ENCODE measurements around the gene NANOG.
"Not testable (repeated sequence)": the region's sequence is repeated elsewhere in the genome, so short reads cannot be mapped to it uniquely, and the experiment has no call there.

Gene NANOG

GRCh38 chr12:7781274-7781673, 7.9 kb upstream of the NANOG start:
- no peaks in the 10 kb centered on the region for H3K4me1 ChIP-seq (ENCODE audit: insufficient read depth, low read length, severe bottlenecking)
- no peak overlapping the region for H3K27ac ChIP-seq (ENCODE audit: low read depth, low read length, poor library complexity, severe bottlenecking)
- H2AFZ ChIP-seq (ENCODE audit: low read length), result no peak overlapping the region

GRCh38 chr12:7782055-7782454, 7.1 kb upstream of the NANOG start:
- Histone ChIP-seq H3K27me3 (ENCODE audit: insufficient read depth, low read length) (no peaks in the 10 kb centered on the region), H3F3A (ENCODE audit: insufficient read depth, low read length) (no peaks in the 10 kb centered on the region), H3K27ac (ENCODE audit: low read depth, low read length, poor library complexity, severe bottlenecking) (no peak overlapping the region), H3K4me3 (ENCODE audit: low read depth, low read length, poor library complexity, severe bottlenecking) (no peak overlapping the region), H3K79me2 (ENCODE audit: insufficient read depth, low read length) (no peaks in the 10 kb centered on the region), H4K20me1 (ENCODE audit: insufficient read depth, low read length) (no peaks in the 10 kb centered on the region), H3K9ac (ENCODE audit: low read length) (no peak overlapping the region), H3K36me3 (ENCODE audit: insufficient read depth, low read length) (no peaks in the 10 kb centered on the region), H3K9me3 (ENCODE audit: low read length) (no peaks in the 10 kb centered on the region), H3K4me1 (ENCODE audit: insufficient read depth, low read length, severe bottlenecking) (no peaks in the 10 kb centered on the region), H2AFZ (ENCODE audit: low read length) (no peak overlapping the region), H3K4me2 (ENCODE audit: low read length) (no peak overlapping the region), H3K9me2 (ENCODE audit: low read depth, low read length) (no peaks in the 10 kb centered on the region)
- TF ChIP-seq CTCF (IDR thresholded peaks at IDR 0.05; ENCODE audit: low read length), result no peak
- TF ChIP-seq EZH2 (IDR thresholded peaks at IDR 0.05; ENCODE audit: borderline replicate concordance, low read length), result no peak

More at GRCh38 chr12:7781274-7781673, 7.9 kb upstream of the NANOG start:
- TF ChIP-seq EZH2 (IDR thresholded peaks at IDR 0.05; ENCODE audit: borderline replicate concordance, low read length) (no peak), CTCF (IDR thresholded peaks at IDR 0.05; ENCODE audit: low read length) (no peak)
- no peak overlapping the region for H3K9ac ChIP-seq (ENCODE audit: low read length)
- H3K36me3 ChIP-seq (ENCODE audit: insufficient read depth, low read length), result no peaks in the 10 kb centered on the region
- H3K4me3 ChIP-seq (ENCODE audit: low read depth, low read length, poor library complexity, severe bottlenecking), result no peak overlapping the region
- H4K20me1 ChIP-seq (ENCODE audit: insufficient read depth, low read length), result no peaks in the 10 kb centered on the region
- H3K79me2 ChIP-seq (ENCODE audit: insufficient read depth, low read length), result no peaks in the 10 kb centered on the region
- no peaks in the 10 kb centered on the region for H3K9me3 ChIP-seq (ENCODE audit: low read length)
- no peaks in the 10 kb centered on the region for H3K27me3 ChIP-seq (ENCODE audit: insufficient read depth, low read length)
- no peak overlapping the region for H3K4me2 ChIP-seq (ENCODE audit: low read length)
- no peaks in the 10 kb centered on the region for H3K9me2 ChIP-seq (ENCODE audit: low read depth, low read length)
- no peaks in the 10 kb centered on the region for H3F3A ChIP-seq (ENCODE audit: insufficient read depth, low read length)

GRCh38 chr12:7783433-7783832, 5.8 kb upstream of the NANOG start:
- not testable (repeated sequence) for H3K9ac ChIP-seq (ENCODE audit: low read length); H2AFZ ChIP-seq (ENCODE audit: low read length); H3K79me2 ChIP-seq (ENCODE audit: insufficient read depth, low read length); H3K27ac ChIP-seq (ENCODE audit: low read depth, low read length, poor library complexity, severe bottlenecking); H3K36me3 ChIP-seq (ENCODE audit: insufficient read depth, low read length); H3F3A ChIP-seq (ENCODE audit: insufficient read depth, low read length); H3K27me3 ChIP-seq (ENCODE audit: insufficient read depth, low read length); H4K20me1 ChIP-seq (ENCODE audit: insufficient read depth, low read length); H3K9me2 ChIP-seq (ENCODE audit: low read depth, low read length); H3K4me3 ChIP-seq (ENCODE audit: low read depth, low read length, poor library complexity, severe bottlenecking); H3K4me2 ChIP-seq (ENCODE audit: low read length); H3K4me1 ChIP-seq (ENCODE audit: insufficient read depth, low read length, severe bottlenecking); H3K9me3 ChIP-seq (ENCODE audit: low read length)

GRCh38 chr12:7784701-7785100, 4.5 kb upstream of the NANOG start:
- TF ChIP-seq CTCF (IDR thresholded peaks at IDR 0.05; ENCODE audit: low read length), result no peak
- TF ChIP-seq EZH2 (IDR thresholded peaks at IDR 0.05; ENCODE audit: borderline replicate concordance, low read length), result no peak
- no peaks in the 10 kb centered on the region for H3K27me3 ChIP-seq (ENCODE audit: insufficient read depth, low read length)
- H3K27ac ChIP-seq (ENCODE audit: low read depth, low read length, poor library complexity, severe bottlenecking), result no peak overlapping the region
- H3K79me2 ChIP-seq (ENCODE audit: insufficient read depth, low read length), result no peaks in the 10 kb centered on the region
- H4K20me1 ChIP-seq (ENCODE audit: insufficient read depth, low read length), result no peaks in the 10 kb centered on the region
- H3K9ac ChIP-seq (ENCODE audit: low read length), result no peak overlapping the region
- H2AFZ ChIP-seq (ENCODE audit: low read length), result no peak overlapping the region
- no peaks in the 10 kb centered on the region for H3K36me3 ChIP-seq (ENCODE audit: insufficient read depth, low read length)
- no peaks in the 10 kb centered on the region for H3K9me2 ChIP-seq (ENCODE audit: low read depth, low read length)
- H3K9me3 ChIP-seq (ENCODE audit: low read length), result no peaks in the 10 kb centered on the region
- H3K4me3 ChIP-seq (ENCODE audit: low read depth, low read length, poor library complexity, severe bottlenecking), result no peak overlapping the region
- H3K4me1 ChIP-seq (ENCODE audit: insufficient read depth, low read length, severe bottlenecking), result no peaks in the 10 kb centered on the region
- no peak overlapping the region for H3K4me2 ChIP-seq (ENCODE audit: low read length)
- H3F3A ChIP-seq (ENCODE audit: insufficient read depth, low read length), result no peaks in the 10 kb centered on the region

All from OCI-LY1 (cell line).